Activated naive CD8-positive, alpha-beta T cell (primary cell): ENCODE data around the gene C19orf73.
"Not testable (repeated sequence)": the region's sequence is repeated elsewhere in the genome, so short reads cannot be mapped to it uniquely, and the experiment has no call there.

Experiments
- H3K27ac Mint-ChIP-seq: one replicate; pipeline ENCODE4 v1.8.0; 2021; ENCODE audit warnings: mixed read lengths
- H3K27me3 Mint-ChIP-seq: one replicate; pipeline ENCODE4 v1.8.0; 2021; ENCODE audit warnings: mixed read lengths
- H3K36me3 Mint-ChIP-seq: one replicate; pipeline ENCODE4 v1.8.0; 2021; ENCODE audit warnings: mixed read lengths
- H3K4me1 Mint-ChIP-seq: one replicate; pipeline ENCODE4 v1.8.0; 2021; ENCODE audit warnings: low read depth, mixed read lengths
- H3K4me3 Mint-ChIP-seq: one replicate; pipeline ENCODE4 v1.8.0; 2021; ENCODE audit warnings: mild to moderate bottlenecking, mixed read lengths
- H3K9me3 Mint-ChIP-seq: one replicate; pipeline ENCODE4 v1.8.0; 2021; ENCODE audit warnings: low read depth, mixed read lengths

C19orf73 gene

GRCh38 chr19:49084206-49085019, 34.5 kb downstream of the C19orf73 start:
- H3K9me3 Mint-ChIP-seq, result no peaks in the 10 kb centered on the region
- peaks cover 2% of the 10 kb centered on the region for H3K36me3 Mint-ChIP-seq
- H3K27me3 Mint-ChIP-seq, result peaks cover 1% of the 10 kb centered on the region
- peak overlapping the region; percentile 96 for H3K4me3 Mint-ChIP-seq
- peak overlapping the region; percentile 93 for H3K27ac Mint-ChIP-seq
- H3K4me1 Mint-ChIP-seq, result peaks cover 30% of the 10 kb centered on the region

- no peak overlapping the region for H3K4me3 Mint-ChIP-seq
- no peak overlapping the region for H3K27ac Mint-ChIP-seq
- peaks cover 8% of the 10 kb centered on the region for H3K4me1 Mint-ChIP-seq
- peaks cover 1% of the 10 kb centered on the region for H3K27me3 Mint-ChIP-seq
- peaks cover 2% of the 10 kb centered on the region for H3K36me3 Mint-ChIP-seq
- H3K9me3 Mint-ChIP-seq, result no peaks in the 10 kb centered on the region
These were observed 37.7 kb downstream of the C19orf73 start for GRCh38 chr19:49081273-49081672.

- no peaks in the 10 kb centered on the region for H3K36me3 Mint-ChIP-seq
These were observed 38.6 kb downstream of the C19orf73 start for GRCh38 chr19:49080392-49080791.

GRCh38 chr19:49074869-49075268, 44.1 kb downstream of the C19orf73 start:
- H3K4me3 Mint-ChIP-seq, H3K27ac Mint-ChIP-seq, H3K4me1 Mint-ChIP-seq, H3K9me3 Mint-ChIP-seq, H3K36me3 Mint-ChIP-seq: not testable (repeated sequence)
- peaks cover 24% of the 10 kb centered on the region for H3K27me3 Mint-ChIP-seq

More at GRCh38 chr19:49080392-49080791, 38.6 kb downstream of the C19orf73 start:
- peaks cover 7% of the 10 kb centered on the region for H3K4me1 Mint-ChIP-seq
- no peaks in the 10 kb centered on the region for H3K9me3 Mint-ChIP-seq
- no peak overlapping the region for H3K4me3 Mint-ChIP-seq
- peaks cover 3% of the 10 kb centered on the region for H3K27me3 Mint-ChIP-seq
- no peak overlapping the region for H3K27ac Mint-ChIP-seq

DNA sequence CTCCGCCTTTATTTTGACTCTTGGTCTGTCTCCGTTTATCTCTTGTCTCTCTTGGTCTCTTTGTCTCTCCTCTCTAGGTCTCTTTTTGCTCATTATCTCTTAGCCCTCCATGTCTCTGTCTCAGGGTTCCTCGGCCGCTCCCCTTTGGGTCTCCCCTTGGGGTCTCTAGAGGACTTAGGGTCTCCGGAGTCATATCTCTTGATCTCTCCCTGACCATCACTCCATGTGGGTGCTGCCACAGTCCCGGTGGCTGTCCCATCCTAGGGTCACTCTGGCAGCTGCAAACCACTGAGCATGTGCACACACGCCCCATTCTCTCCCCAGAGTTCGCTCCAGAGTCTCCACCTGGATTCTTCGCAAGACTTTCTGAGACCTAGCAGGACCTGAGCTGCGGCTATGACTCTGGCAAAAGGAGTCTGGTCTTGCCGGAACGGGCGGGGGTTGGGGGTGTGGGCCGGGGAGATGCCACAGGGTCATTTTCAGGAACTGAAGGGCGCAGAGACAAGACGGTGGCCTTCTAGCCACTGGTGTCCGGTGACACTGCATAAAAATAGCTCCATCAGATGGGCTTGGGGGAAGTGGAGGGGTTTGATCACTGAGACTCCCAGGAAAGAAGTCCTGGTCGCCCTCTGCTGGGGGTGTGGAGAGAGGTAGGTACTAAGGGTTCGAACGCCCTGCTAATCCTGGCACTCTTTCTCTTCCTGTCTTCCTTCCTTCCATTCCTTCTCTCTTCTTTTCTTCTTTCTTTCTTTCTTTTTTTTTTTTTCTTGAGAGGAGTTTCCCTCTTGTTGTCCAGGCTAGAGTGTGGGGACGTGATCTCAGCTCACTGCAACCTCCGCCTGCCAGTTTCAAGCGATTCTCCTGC, 45.2 kb downstream of the C19orf73 start:
- no peak overlapping the region for H3K27ac Mint-ChIP-seq
- no peaks in the 10 kb centered on the region for H3K9me3 Mint-ChIP-seq
- H3K4me3 Mint-ChIP-seq, result peak overlapping the region; percentile 67
- peaks cover 3% of the 10 kb centered on the region for H3K36me3 Mint-ChIP-seq
- H3K4me1 Mint-ChIP-seq, result peaks cover 8% of the 10 kb centered on the region
- H3K27me3 Mint-ChIP-seq, result peaks cover 32% of the 10 kb centered on the region

DNA sequence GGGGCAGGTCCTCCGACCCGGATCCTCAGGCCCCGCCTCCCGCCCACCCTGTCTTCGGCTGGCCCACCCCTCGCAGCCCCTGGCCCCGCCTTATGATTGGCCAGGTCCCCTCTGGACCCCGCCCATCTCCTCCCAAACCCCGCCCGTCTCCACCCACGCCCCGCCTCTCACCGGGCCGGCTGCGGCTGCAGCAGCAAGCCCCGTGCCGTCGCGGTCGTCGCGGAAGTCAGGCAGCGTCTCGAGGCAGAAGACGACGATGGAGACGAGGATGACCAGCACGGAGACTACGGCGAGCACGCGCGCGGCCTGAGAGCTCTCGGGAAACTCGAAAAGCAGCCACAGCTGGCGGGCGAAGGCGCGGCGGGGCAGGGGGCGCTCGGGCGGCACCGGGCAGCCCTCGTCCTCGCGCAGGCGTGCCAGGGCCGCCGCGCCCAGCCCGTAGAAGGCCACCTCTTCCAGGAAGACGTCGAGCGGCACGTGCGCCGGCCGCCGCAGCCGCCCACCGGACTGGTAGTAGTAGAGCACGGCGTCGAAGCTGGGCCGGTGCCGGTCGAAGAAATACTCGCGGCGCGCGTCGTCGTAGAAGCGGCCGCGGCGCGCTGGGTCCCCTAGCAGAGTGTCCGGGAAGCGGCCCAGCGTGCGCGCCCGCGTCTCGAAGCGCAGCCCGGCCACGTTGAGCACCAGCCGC, 46.9 kb downstream of the C19orf73 start:
- Mint-ChIP-seq H3K36me3 (peaks cover 3% of the 10 kb centered on the region), H3K27me3 (peaks cover 38% of the 10 kb centered on the region), H3K9me3 (no peaks in the 10 kb centered on the region), H3K27ac (no peak overlapping the region), H3K4me3 (no peak overlapping the region), H3K4me1 (peaks cover 8% of the 10 kb centered on the region)

GRCh38 chr19:49070416-49070815, 48.5 kb downstream of the C19orf73 start:
- Mint-ChIP-seq H3K27ac (no peak overlapping the region), H3K27me3 (peaks cover 50% of the 10 kb centered on the region), H3K4me1 (peaks cover 8% of the 10 kb centered on the region), H3K4me3 (no peak overlapping the region), H3K36me3 (peaks cover 3% of the 10 kb centered on the region), H3K9me3 (no peaks in the 10 kb centered on the region)

DNA sequence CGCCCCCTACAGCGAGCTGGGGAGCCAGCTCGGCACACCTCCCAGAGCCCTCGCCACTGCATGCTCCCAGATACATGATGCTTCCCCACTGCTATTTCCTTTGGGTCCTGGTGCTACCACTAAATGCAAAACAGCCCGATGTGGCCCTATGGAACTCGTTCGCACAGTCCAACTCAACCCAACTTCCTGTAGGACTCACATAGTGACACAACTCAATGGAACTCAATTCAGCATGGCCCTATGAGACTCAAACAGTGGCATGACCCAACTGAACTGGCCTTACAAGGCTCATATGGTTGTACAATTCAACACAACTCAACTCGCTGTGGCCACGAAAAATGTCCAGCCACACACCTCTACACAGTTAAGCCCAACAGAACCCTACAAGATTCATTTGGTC, 49.9 kb downstream of the C19orf73 start:
- Mint-ChIP-seq H3K27me3 (peaks cover 45% of the 10 kb centered on the region), H3K9me3 (no peaks in the 10 kb centered on the region), H3K4me1 (peaks cover 8% of the 10 kb centered on the region), H3K4me3 (no peak overlapping the region), H3K27ac (no peak overlapping the region), H3K36me3 (peaks cover 3% of the 10 kb centered on the region)
